ENCODE measurements around the gene NR5A1. TPM values are rescaled to one million over a fixed set of nuclear protein-coding genes. Genes with fewer than 3 reads are reported as not detected.

Gene NR5A1
- total and polyA plus RNA-seq, 2 of the 13 experiments (the other 11 are each of a cell fraction or from before 2014, with no cell fraction given) = 28.9 to 44.7 TPM

DNA sequence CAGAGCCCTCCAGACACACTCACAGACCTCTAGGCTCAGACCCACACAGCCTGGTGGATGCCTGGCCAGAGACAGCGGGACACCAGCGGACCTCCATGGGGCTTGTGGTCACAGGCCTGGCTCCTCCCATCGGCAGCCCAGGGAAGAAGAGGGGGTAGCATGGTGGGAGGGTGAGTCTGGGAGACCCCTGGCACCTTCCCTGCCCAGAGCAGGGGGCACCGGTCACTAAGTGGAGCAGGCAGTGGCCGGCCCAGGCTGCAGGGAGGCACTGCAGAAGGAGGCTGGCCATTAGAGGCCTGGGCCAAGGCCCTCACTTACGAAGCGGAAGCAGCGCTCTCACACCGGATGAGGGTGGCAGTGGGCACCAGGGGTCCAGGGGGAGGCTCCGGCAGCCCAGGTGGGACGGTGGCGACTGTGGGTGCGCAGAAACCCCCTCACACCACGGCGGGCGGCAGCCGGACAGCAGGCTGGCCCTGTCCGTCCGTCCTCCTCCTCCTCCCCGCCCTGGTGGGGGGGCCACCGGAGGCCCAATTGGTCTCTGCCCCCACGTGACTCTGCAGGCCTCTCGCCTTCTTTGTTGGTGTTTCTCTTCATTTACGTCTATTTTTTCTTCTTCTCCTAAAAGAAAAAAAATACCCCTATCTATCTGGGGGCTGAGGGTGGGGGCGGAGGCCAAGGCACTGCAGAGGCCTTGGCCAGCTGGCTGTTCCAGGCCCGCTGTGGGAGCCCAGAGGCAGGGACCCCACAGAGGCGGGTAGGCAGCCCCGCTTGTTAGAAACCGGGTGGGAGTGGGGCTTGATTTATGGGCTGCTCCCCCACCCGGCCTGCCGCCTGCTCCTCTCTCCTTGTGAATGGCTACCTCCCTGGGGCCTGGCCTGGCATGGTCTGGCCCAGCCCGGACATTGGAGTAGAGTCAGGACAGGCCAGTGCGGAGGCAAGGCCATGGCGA is at the start of gene NR5A1 (continued):
- TF ChIP-seq, protein P1, sequence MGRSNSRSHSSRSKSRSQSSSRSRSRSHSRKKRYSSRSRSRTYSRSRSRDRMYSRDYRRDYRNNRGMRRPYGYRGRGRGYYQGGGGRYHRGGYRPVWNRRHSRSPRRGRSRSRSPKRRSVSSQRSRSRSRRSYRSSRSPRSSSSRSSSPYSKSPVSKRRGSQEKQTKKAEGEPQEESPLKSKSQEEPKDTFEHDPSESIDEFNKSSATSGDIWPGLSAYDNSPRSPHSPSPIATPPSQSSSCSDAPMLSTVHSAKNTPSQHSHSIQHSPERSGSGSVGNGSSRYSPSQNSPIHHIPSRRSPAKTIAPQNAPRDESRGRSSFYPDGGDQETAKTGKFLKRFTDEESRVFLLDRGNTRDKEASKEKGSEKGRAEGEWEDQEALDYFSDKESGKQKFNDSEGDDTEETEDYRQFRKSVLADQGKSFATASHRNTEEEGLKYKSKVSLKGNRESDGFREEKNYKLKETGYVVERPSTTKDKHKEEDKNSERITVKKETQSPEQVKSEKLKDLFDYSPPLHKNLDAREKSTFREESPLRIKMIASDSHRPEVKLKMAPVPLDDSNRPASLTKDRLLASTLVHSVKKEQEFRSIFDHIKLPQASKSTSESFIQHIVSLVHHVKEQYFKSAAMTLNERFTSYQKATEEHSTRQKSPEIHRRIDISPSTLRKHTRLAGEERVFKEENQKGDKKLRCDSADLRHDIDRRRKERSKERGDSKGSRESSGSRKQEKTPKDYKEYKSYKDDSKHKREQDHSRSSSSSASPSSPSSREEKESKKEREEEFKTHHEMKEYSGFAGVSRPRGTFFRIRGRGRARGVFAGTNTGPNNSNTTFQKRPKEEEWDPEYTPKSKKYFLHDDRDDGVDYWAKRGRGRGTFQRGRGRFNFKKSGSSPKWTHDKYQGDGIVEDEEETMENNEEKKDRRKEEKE (IDR thresholded peaks at IDR 0.05) = no peak
- peak; percentile 73; the same call in 1 of the 2 replicates for TF ChIP-seq ZNF446 (CRISPR knock-in tag; IDR thresholded peaks at IDR 0.05)
- TF ChIP-seq ZBTB7B (CRISPR knock-in tag; IDR thresholded peaks at IDR 0.05) = 0 out of 2 replicates have a peak, but pooled peaks have one; percentile 52
- TF ChIP-seq ZNF563 (CRISPR knock-in tag; IDR thresholded peaks at IDR 0.05) = peak; percentile 80
- no peak for TF ChIP-seq ZNF44 (CRISPR knock-in tag; IDR thresholded peaks at IDR 0.05)
- TF ChIP-seq ZSCAN22 (CRISPR knock-in tag; IDR thresholded peaks at IDR 0.05) = 0 out of 2 replicates have a peak, but pooled peaks have one; percentile 60
- peak; percentile 96 for TF ChIP-seq ZBTB38 (CRISPR knock-in tag; IDR thresholded peaks at IDR 0.05)
- 0 out of 2 replicates have a peak, but pooled peaks have one; percentile 26 for TF ChIP-seq RXRA (CRISPR knock-in tag; IDR thresholded peaks at IDR 0.05)
- 0 out of 2 replicates have a peak, but pooled peaks have one; percentile 24 for TF ChIP-seq RFXANK (CRISPR knock-in tag; IDR thresholded peaks at IDR 0.05)
- peak; percentile 34; the same call in 1 of the 2 replicates for TF ChIP-seq PHF21A (CRISPR knock-in tag; IDR thresholded peaks at IDR 0.05)
- no peak for TF ChIP-seq EP300 (IDR thresholded peaks at IDR 0.05; ENCODE audit: low read depth in 2 of 2, low read length in 2 of 2)
- 0 out of 2 replicates have a peak, but pooled peaks have one; percentile 26 for TF ChIP-seq EP300 (CRISPR knock-in tag; IDR thresholded peaks at IDR 0.05; ENCODE audit: borderline replicate concordance)
- 0 out of 2 replicates have a peak, but pooled peaks have one; percentile 34 for TF ChIP-seq ZNF567 (CRISPR knock-in tag; IDR thresholded peaks at IDR 0.05; ENCODE audit: borderline replicate concordance)
- 0 out of 2 replicates have a peak, but pooled peaks have one; percentile 64 for TF ChIP-seq ZNF264 (CRISPR knock-in tag; IDR thresholded peaks at IDR 0.05)
- TF ChIP-seq JDP2 (CRISPR knock-in tag; IDR thresholded peaks at IDR 0.05; ENCODE audit: borderline replicate concordance) = no peak
- peak; percentile 87 for TF ChIP-seq TAF1 (CRISPR knock-in tag; IDR thresholded peaks at IDR 0.05)
- no peak for TF ChIP-seq SNRNP70 (IDR thresholded peaks at IDR 0.05; ENCODE audit: low read depth, low read length)
- TF ChIP-seq, protein P2, sequence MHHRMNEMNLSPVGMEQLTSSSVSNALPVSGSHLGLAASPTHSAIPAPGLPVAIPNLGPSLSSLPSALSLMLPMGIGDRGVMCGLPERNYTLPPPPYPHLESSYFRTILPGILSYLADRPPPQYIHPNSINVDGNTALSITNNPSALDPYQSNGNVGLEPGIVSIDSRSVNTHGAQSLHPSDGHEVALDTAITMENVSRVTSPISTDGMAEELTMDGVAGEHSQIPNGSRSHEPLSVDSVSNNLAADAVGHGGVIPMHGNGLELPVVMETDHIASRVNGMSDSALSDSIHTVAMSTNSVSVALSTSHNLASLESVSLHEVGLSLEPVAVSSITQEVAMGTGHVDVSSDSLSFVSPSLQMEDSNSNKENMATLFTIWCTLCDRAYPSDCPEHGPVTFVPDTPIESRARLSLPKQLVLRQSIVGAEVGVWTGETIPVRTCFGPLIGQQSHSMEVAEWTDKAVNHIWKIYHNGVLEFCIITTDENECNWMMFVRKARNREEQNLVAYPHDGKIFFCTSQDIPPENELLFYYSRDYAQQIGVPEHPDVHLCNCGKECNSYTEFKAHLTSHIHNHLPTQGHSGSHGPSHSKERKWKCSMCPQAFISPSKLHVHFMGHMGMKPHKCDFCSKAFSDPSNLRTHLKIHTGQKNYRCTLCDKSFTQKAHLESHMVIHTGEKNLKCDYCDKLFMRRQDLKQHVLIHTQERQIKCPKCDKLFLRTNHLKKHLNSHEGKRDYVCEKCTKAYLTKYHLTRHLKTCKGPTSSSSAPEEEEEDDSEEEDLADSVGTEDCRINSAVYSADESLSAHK (CRISPR knock-in tag; IDR thresholded peaks at IDR 0.05; ENCODE audit: borderline replicate concordance) = no peak
- peak; percentile 53; the same call in 1 of the 2 replicates for TF ChIP-seq POGZ (CRISPR knock-in tag; IDR thresholded peaks at IDR 0.05)
- TF ChIP-seq ZNF30 (CRISPR knock-in tag; IDR thresholded peaks at IDR 0.05) = 0 out of 2 replicates have a peak, but pooled peaks have one; percentile 68
- TF ChIP-seq FLYWCH1 (CRISPR knock-in tag; IDR thresholded peaks at IDR 0.05) = no peak
- no peak for TF ChIP-seq NFE2L2 (IDR thresholded peaks at IDR 0.05; ENCODE audit: low read length)
- TF ChIP-seq TEAD3 (CRISPR knock-in tag; optimal IDR thresholded peaks at IDR 0.05; ENCODE audit: borderline replicate concordance) = peak; percentile 5
- TF ChIP-seq, protein P3, sequence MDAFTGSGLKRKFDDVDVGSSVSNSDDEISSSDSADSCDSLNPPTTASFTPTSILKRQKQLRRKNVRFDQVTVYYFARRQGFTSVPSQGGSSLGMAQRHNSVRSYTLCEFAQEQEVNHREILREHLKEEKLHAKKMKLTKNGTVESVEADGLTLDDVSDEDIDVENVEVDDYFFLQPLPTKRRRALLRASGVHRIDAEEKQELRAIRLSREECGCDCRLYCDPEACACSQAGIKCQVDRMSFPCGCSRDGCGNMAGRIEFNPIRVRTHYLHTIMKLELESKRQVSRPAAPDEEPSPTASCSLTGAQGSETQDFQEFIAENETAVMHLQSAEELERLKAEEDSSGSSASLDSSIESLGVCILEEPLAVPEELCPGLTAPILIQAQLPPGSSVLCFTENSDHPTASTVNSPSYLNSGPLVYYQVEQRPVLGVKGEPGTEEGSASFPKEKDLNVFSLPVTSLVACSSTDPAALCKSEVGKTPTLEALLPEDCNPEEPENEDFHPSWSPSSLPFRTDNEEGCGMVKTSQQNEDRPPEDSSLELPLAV (CRISPR knock-in tag; conservative IDR thresholded peaks at IDR 0.05; ENCODE audit: low read depth) = no peak
